Measurements from ENCODE around the gene PLA2G10. TPM values are rescaled to one million over a fixed set of nuclear protein-coding genes. Genes with fewer than 3 reads are reported as not detected.

PLA2G10 gene
- total RNA-seq, 2 experiments from 2014 or later = not detected

- ChIA-PET CTCF (no interaction called here), POLR2A (no interaction called here)
These were observed 67.0 kb downstream of the PLA2G10 start for GRCh38 chr16:14627078-14627477.

Other genes with a start within 250 kb of the PLA2G10 start
- 10 to 100 TPM; 47.3 to 49.1 TPM for gene PARN, start 64.0 kb downstream of the PLA2G10 start, total RNA-seq
- gene BFAR, start 61.4 kb downstream of the PLA2G10 start, total RNA-seq = 10 to 100 TPM; 66.9 to 82.4 TPM
- 1 to 10 TPM in 1 of 2 experiments, under 1 TPM in 1; 0.82 to 1.7 TPM for gene NPIPA3, start 9.1 kb upstream of the PLA2G10 start, total RNA-seq
- gene NPIPA2, start 48.2 kb upstream of the PLA2G10 start, total RNA-seq = 1 to 10 TPM in 1 of 2 experiments, not detected in 1; 1.2 TPM
- 10 to 100 TPM; 80.5 to 86.2 TPM for gene NOMO1, start 139.4 kb upstream of the PLA2G10 start, total RNA-seq
- 10 to 100 TPM; 69.9 to 78.2 TPM for gene NPIPA1, start 243.1 kb upstream of the PLA2G10 start, total RNA-seq